ENCODE results near the gene ATXN1.

Gene ATXN1

GRCh38 chr6:16761471-16762267 is 409 bp upstream of the ATXN1 start:
- no peak for DNase-seq

- no peak for DNase-seq
Measured at GRCh38 chr6:16759646-16760515, 1.4 kb downstream of the ATXN1 start.

DNA sequence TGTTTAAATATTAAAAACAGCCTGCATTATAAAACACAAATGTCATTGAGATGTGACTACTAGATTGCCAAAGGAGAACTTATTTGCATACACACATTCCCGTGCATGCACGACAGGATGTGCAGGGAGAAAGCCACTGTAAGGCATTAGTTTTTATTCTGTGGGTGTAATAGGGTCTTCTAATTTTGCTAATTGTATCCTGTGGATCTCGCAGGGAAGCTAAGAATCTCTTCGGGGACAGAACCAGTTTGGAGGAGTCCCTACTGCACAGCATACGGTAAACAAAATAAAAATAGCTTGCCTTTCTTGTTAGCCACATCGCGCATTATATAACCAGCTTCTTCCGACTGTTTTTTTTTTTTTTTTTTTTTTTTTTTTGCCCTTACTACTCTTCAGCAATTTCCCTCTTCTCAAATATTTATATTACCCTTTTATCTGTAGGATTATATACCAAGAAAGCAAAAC is 2.0 kb downstream of the ATXN1 start:
- no peak for DNase-seq

- no peak for DNase-seq
Measured at GRCh38 chr6:16758163-16758975, 2.9 kb downstream of the ATXN1 start.

GRCh38 chr6:16757332-16757731 is 3.9 kb downstream of the ATXN1 start:
- DNase-seq = no peak

DNA sequence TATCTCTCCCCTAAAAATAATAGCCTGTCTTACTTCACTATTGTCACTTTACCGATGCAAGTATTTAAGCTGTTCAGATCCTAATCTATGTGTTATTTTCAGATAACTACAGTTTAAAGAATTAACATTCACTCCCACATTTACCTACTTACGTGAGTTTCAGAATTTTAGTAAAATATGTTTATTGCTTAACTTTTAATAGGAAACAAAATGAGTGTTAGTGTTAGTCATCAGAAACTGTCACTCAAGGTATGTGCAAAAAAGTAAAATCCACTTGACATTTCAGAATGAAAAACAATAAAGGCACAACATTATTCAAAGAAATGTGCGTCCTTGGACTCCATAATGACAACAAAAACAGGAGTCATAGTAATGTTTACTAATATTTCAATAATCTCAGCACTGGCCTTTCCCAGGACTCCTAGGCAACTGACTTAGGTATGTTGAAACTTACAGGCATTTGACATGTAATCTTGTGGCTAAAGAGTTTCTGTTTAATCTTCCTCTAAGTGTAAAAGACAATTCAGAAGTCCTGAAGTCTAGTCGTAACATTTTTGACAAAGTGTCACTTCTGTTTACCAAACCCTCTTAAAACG is 4.5 kb downstream of the ATXN1 start:
- no peak for DNase-seq

GRCh38 chr6:16755544-16755943 is 5.7 kb downstream of the ATXN1 start:
- no peak for DNase-seq

GRCh38 chr6:16754876-16755275 is 6.4 kb downstream of the ATXN1 start:
- no peak for DNase-seq

GRCh38 chr6:16754274-16754673 is 7.0 kb downstream of the ATXN1 start:
- DNase-seq = no peak

- DNase-seq = no peak
Measured at GRCh38 chr6:16753341-16753740, 7.9 kb downstream of the ATXN1 start.

- no peak for DNase-seq
Measured at GRCh38 chr6:16752206-16752866, 8.9 kb downstream of the ATXN1 start.

GRCh38 chr6:16751251-16751946 is 9.9 kb downstream of the ATXN1 start:
- DNase-seq = no peak

- DNase-seq = no peak
Measured at GRCh38 chr6:16750566-16750965, 10.7 kb downstream of the ATXN1 start.

- no peak for DNase-seq
Measured at GRCh38 chr6:16749516-16750485, 11.5 kb downstream of the ATXN1 start.

GRCh38 chr6:16748025-16748319 is 13.3 kb downstream of the ATXN1 start:
- no peak for DNase-seq

DNA sequence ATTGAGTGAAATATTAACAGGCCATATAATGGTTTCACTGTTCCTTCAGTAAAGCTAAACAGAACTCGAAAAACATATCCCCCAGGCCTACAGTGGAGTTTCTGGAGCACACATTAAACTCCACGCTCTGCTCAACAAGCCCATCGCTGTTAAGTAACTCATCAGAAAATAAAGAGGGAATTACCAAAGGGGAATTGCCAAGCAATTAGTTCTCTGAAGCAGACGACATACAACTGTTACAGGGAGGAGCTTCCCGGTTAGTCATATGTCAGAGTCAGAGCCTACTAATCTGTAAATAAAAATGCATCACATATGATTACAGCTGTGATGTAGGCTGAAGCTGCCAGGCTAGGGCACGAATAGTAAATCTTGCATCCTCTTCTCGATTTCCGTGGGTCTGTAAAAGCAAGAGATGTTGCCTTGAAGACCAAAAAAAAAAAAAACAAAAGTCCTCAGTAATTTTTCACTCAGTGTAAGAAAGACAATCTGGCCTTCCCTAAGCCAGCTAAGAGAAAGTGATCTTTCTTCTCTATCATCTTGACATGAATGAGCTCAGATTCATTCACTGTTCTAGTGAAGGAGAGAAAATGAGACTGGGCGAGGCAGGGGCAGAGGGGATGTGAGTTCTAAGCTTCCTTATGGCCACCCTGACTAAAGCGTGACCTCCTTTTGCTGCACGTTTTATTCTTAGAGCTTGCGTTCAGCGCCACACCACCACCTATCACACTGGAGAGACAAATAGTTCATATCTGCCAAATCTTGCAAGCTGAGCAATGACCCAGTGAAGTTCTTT is 13.8 kb downstream of the ATXN1 start:
- DNase-seq = no peak

GRCh38 chr6:16746812-16747211 is 14.4 kb downstream of the ATXN1 start:
- DNase-seq = no peak

- no peak for DNase-seq
Measured at GRCh38 chr6:16746401-16746800, 14.9 kb downstream of the ATXN1 start.

GRCh38 chr6:16743664-16744210 is 17.5 kb downstream of the ATXN1 start:
- no peak for DNase-seq

All from SHP77 (cell line).